ENCODE results near the gene LRRC26.

Gene LRRC26

DNA sequence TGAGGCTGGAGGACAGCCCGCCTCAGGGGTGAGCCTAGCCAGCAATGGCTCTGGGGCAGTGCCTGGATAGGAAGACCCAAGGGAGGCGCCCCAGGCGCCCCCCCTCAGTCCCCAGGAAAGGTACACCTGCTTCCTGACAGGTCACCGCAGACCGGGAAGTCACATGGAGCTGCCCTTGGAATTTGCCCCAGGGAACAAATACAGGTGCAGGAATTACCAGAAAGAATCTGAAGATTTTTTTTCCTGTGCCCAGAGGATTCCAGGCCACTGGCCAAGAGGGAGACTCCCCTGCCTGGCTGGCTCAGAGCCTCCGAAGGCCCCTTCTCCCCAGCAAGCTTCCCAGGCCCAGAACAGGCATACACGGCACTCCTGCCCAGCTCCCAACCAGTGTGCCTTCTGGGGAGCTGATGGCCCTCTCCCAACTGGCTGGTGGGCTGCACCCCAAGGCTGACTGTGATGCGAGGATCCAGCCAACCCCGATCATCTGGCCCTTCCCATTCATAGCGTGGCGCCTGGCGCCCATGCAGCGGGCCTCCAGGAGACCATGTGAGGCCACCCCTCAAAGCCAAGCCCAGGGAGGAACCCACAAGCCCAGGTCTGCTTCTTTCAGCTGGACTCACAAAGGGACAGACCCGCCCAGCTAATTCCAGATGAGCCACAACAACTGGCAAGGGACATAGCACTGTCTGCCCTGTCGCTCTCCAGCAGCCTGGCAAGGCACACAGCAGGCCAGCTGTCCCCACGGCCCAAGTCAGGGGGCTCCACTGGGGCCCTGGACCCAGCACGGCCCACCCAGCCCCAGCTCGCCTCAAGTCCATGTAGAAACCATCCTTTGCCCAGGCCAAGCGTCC is 28.4 kb upstream of the LRRC26 start:
- no CpG with 5 or more reads among the region's 19 CpGs for WGBS (ENCODE audit: insufficient coverage, insufficient read length)
- DNase-seq (ENCODE audit: low read depth, low spot score), result no peak
- Histone ChIP-seq H3K4me3 (ENCODE audit: low read length) (no peak overlapping the region), H3K27me3 (ENCODE audit: control insufficient read depth, insufficient read depth, low read length) (no peaks in the 10 kb centered on the region), H3K27ac (ENCODE audit: low read length) (no peak overlapping the region), H3K36me3 (ENCODE audit: control insufficient read depth, insufficient read depth, low read length) (peaks cover 3% of the 10 kb centered on the region; the same call in 1 of the 2 replicates), H3K9me3 (ENCODE audit: control insufficient read depth, insufficient read depth, low read length) (no peaks in the 10 kb centered on the region), H3K4me1 (ENCODE audit: control insufficient read depth, insufficient read depth, low read length) (peaks cover 10% of the 10 kb centered on the region)

DNA sequence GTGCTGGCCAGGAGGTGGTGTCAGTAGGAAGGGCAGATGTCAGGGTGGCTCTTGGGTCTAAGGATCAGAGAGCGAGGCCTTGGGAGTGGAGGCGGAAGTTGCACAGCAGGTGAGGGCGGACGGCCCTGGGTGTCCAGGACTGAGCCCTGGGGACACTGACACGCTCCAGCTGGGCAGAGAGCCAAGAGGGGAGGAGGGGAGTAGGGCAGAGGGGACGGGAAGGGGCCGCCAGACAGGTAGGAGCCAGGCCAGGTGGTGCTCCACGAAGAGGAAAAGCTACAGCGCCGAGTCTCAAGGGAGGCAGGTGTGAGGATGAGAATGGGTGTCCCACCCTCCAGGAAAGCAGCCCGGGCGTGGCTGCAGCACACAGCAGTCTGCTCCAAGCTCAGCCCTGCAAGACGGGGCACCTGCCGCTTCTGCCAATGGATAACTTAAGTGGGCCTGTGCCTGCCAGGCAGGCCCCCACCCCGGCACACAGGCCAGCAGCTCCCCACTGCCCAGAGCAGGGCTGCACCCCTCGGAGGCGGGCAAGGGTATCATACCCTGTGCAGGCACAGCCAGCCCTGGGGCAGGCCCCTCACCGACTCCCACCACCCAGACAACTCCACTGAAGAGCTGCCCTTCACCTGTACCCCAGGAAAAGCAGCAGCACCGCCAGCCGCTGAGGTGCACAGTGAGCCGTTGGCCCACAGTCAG is 25.8 kb upstream of the LRRC26 start:
- H3K27ac ChIP-seq (ENCODE audit: low read length), result no peak overlapping the region
- no peak for DNase-seq (ENCODE audit: low read depth, low spot score)

DNA sequence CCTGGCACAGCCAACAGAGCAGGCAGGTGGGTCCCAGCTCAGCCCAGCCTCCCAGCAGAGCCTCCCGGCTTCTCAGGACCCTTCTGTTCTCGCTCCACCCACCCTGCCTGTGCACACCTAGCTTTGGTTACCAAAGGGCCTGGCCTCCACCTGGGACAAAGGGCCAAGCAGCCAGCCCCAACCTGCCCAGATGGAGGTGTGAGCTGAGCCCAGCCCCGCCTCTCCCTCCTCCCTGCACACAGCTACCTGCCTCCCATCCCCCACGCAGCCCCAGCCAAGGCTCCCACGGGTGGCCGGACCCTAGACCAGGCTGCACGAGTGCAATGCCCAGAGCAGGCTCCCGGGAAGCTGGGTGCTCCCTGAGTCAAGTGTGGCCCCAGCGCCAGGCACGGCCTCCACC is 25.1 kb upstream of the LRRC26 start:
- Histone ChIP-seq H3K9me3 (ENCODE audit: control insufficient read depth, insufficient read depth, low read length) (no peaks in the 10 kb centered on the region), H3K4me3 (ENCODE audit: low read length) (no peak overlapping the region), H3K36me3 (ENCODE audit: control insufficient read depth, insufficient read depth, low read length) (peaks cover 5% of the 10 kb centered on the region; the same call in 1 of the 2 replicates), H3K4me1 (ENCODE audit: control insufficient read depth, insufficient read depth, low read length) (peaks cover 8% of the 10 kb centered on the region), H3K27ac (ENCODE audit: low read length) (no peak overlapping the region), H3K27me3 (ENCODE audit: control insufficient read depth, insufficient read depth, low read length) (no peaks in the 10 kb centered on the region)
- DNase-seq (ENCODE audit: low read depth, low spot score), result no peak
- no CpG with 5 or more reads among the region's 10 CpGs for WGBS (ENCODE audit: insufficient coverage, insufficient read length)

More for the DNA sequence above, 25.8 kb upstream of the LRRC26 start:
- Histone ChIP-seq H3K4me3 (ENCODE audit: low read length) (no peak overlapping the region), H3K4me1 (ENCODE audit: control insufficient read depth, insufficient read depth, low read length) (peaks cover 8% of the 10 kb centered on the region), H3K9me3 (ENCODE audit: control insufficient read depth, insufficient read depth, low read length) (no peaks in the 10 kb centered on the region), H3K27me3 (ENCODE audit: control insufficient read depth, insufficient read depth, low read length) (no peaks in the 10 kb centered on the region), H3K36me3 (ENCODE audit: control insufficient read depth, insufficient read depth, low read length) (peaks cover 5% of the 10 kb centered on the region; the same call in 1 of the 2 replicates)
- no CpG with 5 or more reads among the region's 21 CpGs for WGBS (ENCODE audit: insufficient coverage, insufficient read length)

DNA sequence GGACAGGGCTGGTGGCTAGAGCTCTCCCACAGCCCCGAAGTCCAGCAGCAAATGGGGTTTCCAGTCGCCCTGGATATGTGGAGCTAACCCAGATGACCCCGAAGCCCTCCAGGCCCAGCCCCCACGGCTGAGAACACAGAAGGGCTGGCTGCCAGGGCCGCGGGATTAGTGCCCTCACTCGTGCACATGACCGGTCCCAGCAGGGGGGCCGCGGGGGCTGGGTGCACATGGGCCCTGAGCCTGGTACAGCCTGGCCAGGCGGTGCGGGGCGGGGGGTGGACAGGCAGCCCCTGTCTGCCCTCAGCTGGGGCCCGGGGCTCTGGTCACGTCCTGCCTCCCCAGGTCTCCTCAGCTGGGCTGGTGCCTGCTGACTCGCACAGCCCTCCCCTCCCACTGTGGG is 24.5 kb upstream of the LRRC26 start:
- no peak overlapping the region for H3K4me3 ChIP-seq (ENCODE audit: low read length)
- no peaks in the 10 kb centered on the region for H3K9me3 ChIP-seq (ENCODE audit: control insufficient read depth, insufficient read depth, low read length)
- no peaks in the 10 kb centered on the region for H3K27me3 ChIP-seq (ENCODE audit: control insufficient read depth, insufficient read depth, low read length)
- H3K27ac ChIP-seq (ENCODE audit: low read length), result no peak overlapping the region
- H3K4me1 ChIP-seq (ENCODE audit: control insufficient read depth, insufficient read depth, low read length), result peaks cover 13% of the 10 kb centered on the region
- WGBS (ENCODE audit: insufficient coverage, insufficient read length), result no CpG with 5 or more reads among the region's 16 CpGs
- DNase-seq (ENCODE audit: low read depth, low spot score), result no peak
- peaks cover 5% of the 10 kb centered on the region; the same call in 1 of the 2 replicates for H3K36me3 ChIP-seq (ENCODE audit: control insufficient read depth, insufficient read depth, low read length)

DNA sequence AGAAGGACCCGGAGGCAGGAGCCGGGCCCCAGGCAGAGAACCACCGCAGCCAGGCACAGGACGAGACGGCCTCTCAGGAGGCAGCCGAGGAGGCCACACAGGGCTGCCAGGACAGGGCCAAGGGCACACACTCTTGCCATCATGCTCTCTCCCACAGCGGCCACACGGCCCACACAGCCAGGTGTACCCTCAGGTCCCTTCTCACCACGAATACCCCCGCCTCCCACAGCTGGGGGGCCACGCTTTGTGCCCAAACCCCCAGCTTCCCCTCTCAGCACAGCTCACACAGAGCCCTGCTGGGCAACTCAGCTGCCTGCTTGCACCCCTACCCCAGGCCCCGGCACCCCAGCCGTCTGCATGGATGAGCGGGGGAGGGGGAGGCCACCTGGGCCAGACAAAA is 23.9 kb upstream of the LRRC26 start:
- Histone ChIP-seq H3K4me3 (ENCODE audit: low read length) (no peak overlapping the region), H3K27me3 (ENCODE audit: control insufficient read depth, insufficient read depth, low read length) (no peaks in the 10 kb centered on the region), H3K36me3 (ENCODE audit: control insufficient read depth, insufficient read depth, low read length) (peaks cover 5% of the 10 kb centered on the region; the same call in 1 of the 2 replicates), H3K4me1 (ENCODE audit: control insufficient read depth, insufficient read depth, low read length) (peaks cover 10% of the 10 kb centered on the region), H3K27ac (ENCODE audit: low read length) (no peak overlapping the region), H3K9me3 (ENCODE audit: control insufficient read depth, insufficient read depth, low read length) (no peaks in the 10 kb centered on the region)
- no peak for DNase-seq (ENCODE audit: low read depth, low spot score)
- WGBS (ENCODE audit: insufficient coverage, insufficient read length), result no CpG with 5 or more reads among the region's 14 CpGs

DNA sequence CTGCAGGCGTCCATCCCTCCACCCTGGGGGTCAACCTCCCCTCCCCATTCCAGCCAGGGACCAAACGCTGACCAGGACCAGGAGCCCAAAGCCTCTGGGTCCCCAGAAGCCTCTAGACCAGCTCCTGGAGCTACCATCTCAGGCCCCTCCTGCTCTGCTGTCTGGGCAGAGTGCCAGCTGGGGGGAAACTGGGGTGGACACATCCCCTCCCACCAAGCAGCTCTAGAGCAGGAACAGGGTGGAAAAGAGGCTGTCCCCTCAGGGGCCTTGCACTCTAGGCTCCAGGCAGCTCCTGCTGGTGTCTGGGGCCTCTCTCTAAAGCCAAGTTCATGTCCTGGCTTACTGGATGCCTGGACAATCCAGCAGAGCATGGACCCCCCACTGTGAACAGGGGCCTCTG is 23.0 kb upstream of the LRRC26 start:
- DNase-seq (ENCODE audit: low read depth, low spot score), result no peak
- Histone ChIP-seq H3K36me3 (ENCODE audit: control insufficient read depth, insufficient read depth, low read length) (peaks cover 5% of the 10 kb centered on the region; the same call in 1 of the 2 replicates), H3K27ac (ENCODE audit: low read length) (no peak overlapping the region), H3K4me3 (ENCODE audit: low read length) (no peak overlapping the region), H3K27me3 (ENCODE audit: control insufficient read depth, insufficient read depth, low read length) (no peaks in the 10 kb centered on the region), H3K4me1 (ENCODE audit: control insufficient read depth, insufficient read depth, low read length) (peaks cover 7% of the 10 kb centered on the region), H3K9me3 (ENCODE audit: control insufficient read depth, insufficient read depth, low read length) (no peaks in the 10 kb centered on the region)
- no CpG with 5 or more reads among the region's 2 CpGs for WGBS (ENCODE audit: insufficient coverage, insufficient read length)

DNA sequence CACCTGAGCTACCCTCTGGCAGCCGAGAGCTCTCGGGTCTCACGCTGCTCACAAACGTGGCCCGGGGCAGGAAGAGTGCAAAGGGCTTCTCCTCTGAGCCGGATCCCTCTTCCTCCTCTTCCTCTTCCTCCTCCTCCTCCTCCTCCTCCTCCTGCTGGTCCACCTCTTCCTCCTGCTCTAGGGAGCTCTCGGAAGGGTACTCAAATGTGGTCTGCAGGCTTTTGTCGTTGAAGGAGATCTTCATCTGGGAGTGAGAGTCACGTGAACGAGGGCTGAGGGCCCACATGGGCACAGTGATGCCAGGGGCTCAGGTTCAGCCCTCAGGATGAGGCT is 22.6 kb upstream of the LRRC26 start:
- Histone ChIP-seq H3K27ac (ENCODE audit: low read length) (no peak overlapping the region), H3K9me3 (ENCODE audit: control insufficient read depth, insufficient read depth, low read length) (no peaks in the 10 kb centered on the region), H3K4me3 (ENCODE audit: low read length) (no peak overlapping the region), H3K36me3 (ENCODE audit: control insufficient read depth, insufficient read depth, low read length) (peaks cover 5% of the 10 kb centered on the region; the same call in 1 of the 2 replicates), H3K27me3 (ENCODE audit: control insufficient read depth, insufficient read depth, low read length) (no peaks in the 10 kb centered on the region), H3K4me1 (ENCODE audit: control insufficient read depth, insufficient read depth, low read length) (peaks cover 7% of the 10 kb centered on the region)
- no CpG with 5 or more reads among the region's 10 CpGs for WGBS (ENCODE audit: insufficient coverage, insufficient read length)
- DNase-seq (ENCODE audit: low read depth, low spot score), result no peak

DNA sequence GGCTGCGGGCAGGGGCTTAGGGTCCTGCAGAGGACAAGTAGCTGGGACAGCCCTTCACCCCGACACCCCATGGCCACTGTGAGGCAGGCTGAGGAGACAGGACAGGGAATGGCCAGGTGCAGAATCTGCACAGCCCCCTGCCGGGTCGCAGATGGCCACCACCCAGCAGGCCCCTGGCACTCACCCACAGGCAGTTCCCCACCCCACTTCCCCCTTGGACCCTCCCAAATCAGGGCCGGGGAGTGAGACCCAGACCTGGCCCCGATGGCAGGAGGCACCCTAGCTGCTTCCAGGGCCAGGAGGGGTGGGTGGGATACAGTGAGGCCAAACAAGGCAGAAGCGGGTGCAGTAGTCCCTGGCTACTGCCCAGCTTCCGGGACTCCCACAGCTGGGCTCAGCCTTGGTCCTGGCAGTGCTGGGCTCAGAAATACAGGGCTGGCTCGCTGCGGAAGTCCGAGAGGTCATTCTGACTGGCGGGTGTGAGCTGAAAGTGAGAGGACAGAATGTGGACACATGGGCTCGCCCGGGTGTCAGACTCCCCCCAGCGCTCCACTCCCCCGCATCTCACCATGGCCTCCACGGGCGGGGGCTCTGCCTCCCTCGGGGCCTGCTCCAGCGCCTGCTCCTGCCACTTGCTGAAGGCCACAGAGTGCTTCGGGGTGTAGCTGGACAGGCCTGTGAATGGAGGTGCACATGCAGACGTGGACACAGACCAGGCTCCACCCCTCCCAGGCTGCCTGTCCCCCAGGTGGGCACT is 22.0 kb upstream of the LRRC26 start:
- Histone ChIP-seq H3K9me3 (ENCODE audit: control insufficient read depth, insufficient read depth, low read length) (no peaks in the 10 kb centered on the region), H3K4me3 (ENCODE audit: low read length) (no peak overlapping the region), H3K36me3 (ENCODE audit: control insufficient read depth, insufficient read depth, low read length) (peaks cover 5% of the 10 kb centered on the region; the same call in 1 of the 2 replicates), H3K27ac (ENCODE audit: low read length) (no peak overlapping the region), H3K4me1 (ENCODE audit: control insufficient read depth, insufficient read depth, low read length) (peaks cover 7% of the 10 kb centered on the region), H3K27me3 (ENCODE audit: control insufficient read depth, insufficient read depth, low read length) (no peaks in the 10 kb centered on the region)
- DNase-seq (ENCODE audit: low read depth, low spot score), result no peak
- WGBS (ENCODE audit: insufficient coverage, insufficient read length), result no CpG with 5 or more reads among the region's 22 CpGs

DNA sequence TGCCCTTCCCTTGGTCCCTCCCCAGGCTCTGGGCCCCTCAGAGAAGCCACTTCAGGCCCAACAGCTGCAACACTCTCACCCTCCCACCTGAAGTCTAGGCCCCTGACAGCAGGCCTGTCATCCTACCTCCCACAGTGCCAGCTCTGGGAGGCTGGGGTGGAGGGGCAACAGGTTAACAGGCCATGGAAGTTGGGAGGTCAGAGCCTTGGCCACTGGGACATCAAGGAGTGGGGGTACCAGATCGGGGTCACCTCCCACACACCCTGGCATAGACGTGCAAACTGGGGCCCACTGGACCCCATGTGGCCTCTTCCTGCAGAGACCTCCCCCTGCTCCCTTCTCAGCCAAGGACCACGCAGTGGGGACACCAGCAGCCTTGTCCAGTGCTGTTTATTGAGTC is 21.4 kb upstream of the LRRC26 start:
- Histone ChIP-seq H3K27ac (ENCODE audit: low read length) (no peak overlapping the region), H3K27me3 (ENCODE audit: control insufficient read depth, insufficient read depth, low read length) (no peaks in the 10 kb centered on the region), H3K4me1 (ENCODE audit: control insufficient read depth, insufficient read depth, low read length) (peaks cover 7% of the 10 kb centered on the region), H3K4me3 (ENCODE audit: low read length) (no peak overlapping the region), H3K9me3 (ENCODE audit: control insufficient read depth, insufficient read depth, low read length) (no peaks in the 10 kb centered on the region), H3K36me3 (ENCODE audit: control insufficient read depth, insufficient read depth, low read length) (0 out of 2 replicates have a peak, but pooled peaks cover 3% of the 10 kb centered on the region)
- no CpG with 5 or more reads among the region's 3 CpGs for WGBS (ENCODE audit: insufficient coverage, insufficient read length)
- DNase-seq (ENCODE audit: low read depth, low spot score), result no peak

DNA sequence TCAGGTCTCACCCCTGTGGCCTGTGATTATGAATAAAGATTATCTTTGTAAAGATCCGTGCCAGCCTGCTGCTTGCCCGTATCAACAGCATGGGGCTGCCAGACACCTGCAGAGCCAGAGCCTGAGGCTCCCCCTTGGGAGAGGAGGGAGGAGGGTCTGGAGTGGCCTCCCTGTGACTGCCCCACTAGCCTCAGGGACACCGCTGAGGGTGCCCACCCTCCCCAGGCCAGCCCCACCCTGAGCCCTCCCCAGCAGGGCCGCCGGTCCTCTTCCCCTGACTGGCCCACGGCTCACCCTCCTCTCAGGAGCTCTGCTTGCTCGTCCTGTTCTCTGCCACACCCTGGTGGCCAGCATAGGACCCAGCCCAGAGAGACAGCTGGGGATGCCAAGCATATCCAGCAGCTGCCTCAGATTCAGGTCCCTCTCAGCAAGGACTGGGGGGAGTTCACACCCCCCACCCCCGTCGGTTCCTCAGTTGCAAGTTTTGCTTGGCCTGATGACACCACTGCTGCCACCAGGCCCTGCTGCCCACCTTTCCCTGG is 20.5 kb upstream of the LRRC26 start:
- no peaks in the 10 kb centered on the region for H3K9me3 ChIP-seq (ENCODE audit: control insufficient read depth, insufficient read depth, low read length)

More for the DNA sequence above, 20.5 kb upstream of the LRRC26 start:
- WGBS (ENCODE audit: insufficient coverage, insufficient read length), result no CpG with 5 or more reads among the region's 9 CpGs
- no peak for DNase-seq (ENCODE audit: low read depth, low spot score)
- Histone ChIP-seq H3K27ac (ENCODE audit: low read length) (no peak overlapping the region), H3K27me3 (ENCODE audit: control insufficient read depth, insufficient read depth, low read length) (no peaks in the 10 kb centered on the region), H3K4me1 (ENCODE audit: control insufficient read depth, insufficient read depth, low read length) (peaks cover 7% of the 10 kb centered on the region), H3K4me3 (ENCODE audit: low read length) (no peak overlapping the region), H3K36me3 (ENCODE audit: control insufficient read depth, insufficient read depth, low read length) (0 out of 2 replicates have a peak, but pooled peaks cover 3% of the 10 kb centered on the region)

All from iPS DF 6.9 (cell line).